SHP77 (cell line): Measurements from ENCODE around the gene LMO3.
"Not testable (repeated sequence)": the region's sequence is repeated elsewhere in the genome, so short reads cannot be mapped to it uniquely, and the experiment has no call there.

Source experiments
- DNase-seq, 2 experiments: peaks; one replicate each; lab custom pipeline; 2025; lab: John Stamatoyannopoulos, UW

The LMO3 gene

GRCh38 chr12:16545836-16546235 lies 60.1 kb downstream of the LMO3 start:
- no peak for DNase-seq

DNA sequence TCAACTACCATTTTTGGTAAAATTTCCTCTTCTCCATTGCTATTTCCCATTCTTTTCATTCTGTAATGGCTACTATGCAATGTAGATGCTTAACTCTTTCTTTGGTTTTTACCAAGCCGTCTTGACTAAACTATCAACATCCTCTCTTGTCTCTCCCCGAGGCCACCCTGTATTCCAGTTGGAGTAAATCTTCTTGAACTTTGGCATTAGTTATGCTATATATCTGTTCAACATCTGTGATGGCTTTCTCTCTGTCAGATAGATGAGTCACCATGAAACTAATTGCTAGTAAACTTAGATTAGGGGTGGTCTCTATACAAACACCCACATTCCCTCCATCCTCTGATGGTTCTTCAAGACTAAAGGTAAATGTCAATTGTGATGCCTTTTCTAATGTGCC lies 63.4 kb downstream of the LMO3 start:
- no peak for DNase-seq

DNA sequence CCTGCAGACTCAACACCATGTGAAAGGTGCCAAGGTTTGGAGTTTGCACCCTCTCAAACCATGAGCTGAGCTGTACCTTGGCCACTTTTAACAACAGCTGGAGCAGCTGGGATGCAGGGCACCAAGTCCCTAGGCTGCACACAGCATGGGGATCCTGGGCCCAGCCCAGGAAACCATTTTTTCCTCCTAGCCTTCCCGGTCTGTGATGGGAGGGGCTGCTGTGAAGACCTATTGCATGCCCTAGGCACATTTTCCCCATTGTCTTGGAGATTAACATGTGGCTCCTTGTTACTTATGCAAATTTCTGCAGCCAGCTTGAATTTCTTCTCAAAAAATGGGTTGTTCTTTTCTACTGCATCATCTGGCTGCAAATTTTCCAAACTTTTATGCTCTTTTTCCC lies 68.3 kb downstream of the LMO3 start:
- not testable (repeated sequence) for DNase-seq

DNA sequence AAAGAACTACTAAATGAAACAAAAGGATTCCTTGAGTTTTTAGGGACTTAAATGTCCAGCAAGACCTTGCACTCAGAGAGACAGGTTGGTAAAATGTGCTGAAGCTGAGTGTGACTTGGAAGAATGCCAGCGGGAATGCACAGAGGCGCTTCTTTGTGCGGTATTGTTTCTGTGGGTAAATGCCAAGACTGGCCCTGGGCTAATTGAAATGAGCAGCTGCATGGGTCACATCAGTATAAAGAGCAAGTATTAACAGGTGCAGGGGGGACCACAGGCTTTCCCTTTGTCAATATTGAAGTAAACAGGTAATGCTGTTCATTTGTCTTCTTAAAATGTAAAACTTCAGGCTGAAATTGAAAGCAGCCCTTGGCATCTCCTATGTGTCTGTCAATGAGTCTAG lies 74.3 kb downstream of the LMO3 start:
- peak; percentile 55 to 68 for DNase-seq

DNA sequence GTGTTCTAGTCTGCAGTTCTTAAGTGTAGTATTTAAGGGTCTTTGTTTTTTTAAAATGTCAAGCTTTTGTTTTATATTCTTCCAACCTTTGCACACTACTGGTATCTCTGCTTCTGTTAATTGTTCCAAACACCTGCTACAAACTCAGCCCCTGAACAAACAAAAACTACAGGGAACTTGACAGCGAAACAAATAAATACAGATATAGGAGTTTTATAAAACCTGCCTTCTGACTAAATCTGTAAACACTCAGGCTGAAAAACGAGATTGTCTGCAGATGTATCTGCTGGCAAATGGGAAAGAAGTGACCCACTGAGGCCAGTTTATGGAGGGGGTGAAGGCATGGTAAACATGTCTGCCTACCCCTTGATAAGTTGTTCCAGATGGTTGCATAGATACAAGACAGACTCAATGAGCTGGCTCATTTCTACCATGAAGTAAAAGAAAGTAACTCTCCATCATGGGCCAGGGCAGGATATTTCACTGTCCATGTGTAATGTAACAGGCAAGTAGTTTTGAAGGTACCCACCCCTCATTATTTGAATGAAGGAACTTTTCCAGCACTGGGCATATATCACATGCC lies 75.6 kb downstream of the LMO3 start:
- no peak for DNase-seq

DNA sequence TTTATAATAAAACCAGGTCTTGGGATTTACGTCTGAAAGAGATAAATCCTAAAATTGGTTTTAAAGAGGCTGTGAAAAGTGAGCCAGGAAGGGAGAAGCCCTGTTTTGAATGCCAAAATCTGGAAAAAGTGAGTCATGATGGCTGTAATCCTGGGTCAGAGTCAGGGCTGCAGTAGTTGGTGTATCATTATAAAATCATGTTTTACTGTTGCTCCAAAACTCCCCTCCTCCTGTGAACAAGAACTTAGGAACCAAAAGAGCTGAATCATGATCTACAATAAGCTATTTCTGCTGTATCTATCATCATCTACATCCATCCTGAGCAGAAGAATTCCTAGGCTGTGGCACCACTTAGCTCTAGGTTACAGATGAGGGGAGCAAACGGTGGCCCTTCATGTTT lies 79.3 kb downstream of the LMO3 start:
- no peak for DNase-seq

GRCh38 chr12:16524378-16524777 lies 81.6 kb downstream of the LMO3 start:
- no peak for DNase-seq

- no peak for DNase-seq
Observed at GRCh38 chr12:16523951-16524331, 82.0 kb downstream of the LMO3 start.

DNA sequence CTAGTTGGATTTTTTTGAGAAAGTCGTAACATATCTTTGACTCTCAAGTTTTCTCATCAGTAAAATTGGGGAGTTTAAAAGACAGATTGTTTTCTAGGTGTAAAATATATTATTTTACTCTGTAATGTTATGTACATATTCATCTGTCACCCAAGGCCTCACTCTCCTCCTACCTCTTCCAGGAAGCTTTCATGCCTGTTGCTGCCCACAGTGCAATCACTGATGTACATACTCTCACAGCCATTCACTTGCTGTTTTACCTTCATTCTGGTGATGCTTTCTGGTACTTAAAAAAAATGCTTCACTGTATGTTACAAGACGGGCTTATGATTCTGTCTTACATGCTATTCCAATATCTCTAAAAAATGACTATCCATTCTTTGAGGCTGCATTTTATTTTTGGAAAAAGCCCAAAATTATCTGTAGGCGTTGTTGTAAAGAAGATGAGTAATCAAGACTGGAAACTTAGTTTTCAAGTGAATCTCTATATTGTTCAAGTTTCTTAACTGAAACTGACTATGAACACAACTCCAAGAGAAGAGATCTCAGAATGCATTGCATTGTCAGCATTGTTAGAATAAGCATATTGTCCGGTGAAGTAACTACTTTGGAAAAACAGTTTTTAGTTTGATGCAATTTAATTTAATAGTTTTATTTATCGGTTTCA lies 82.5 kb downstream of the LMO3 start:
- no peak for DNase-seq

GRCh38 chr12:16520328-16520727 lies 85.6 kb downstream of the LMO3 start:
- DNase-seq = no peak

DNA sequence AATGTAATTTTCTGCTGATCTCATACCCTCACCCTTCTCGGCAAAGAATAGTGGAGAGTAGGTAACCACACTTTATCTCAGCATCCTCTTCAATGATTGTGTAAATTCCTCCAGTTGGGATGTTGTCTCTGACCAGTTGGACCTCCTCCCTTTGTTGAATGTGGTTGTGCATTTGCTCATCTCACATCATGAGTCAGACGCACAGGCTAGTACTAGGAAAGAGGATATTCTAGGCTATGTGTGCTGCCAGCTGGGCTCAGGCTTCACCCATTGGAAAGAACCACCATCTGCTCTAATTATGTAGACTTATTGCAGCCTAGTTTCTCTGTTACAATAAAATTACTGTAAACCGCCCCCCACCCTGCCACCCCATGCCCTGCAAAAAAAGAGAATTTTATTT lies 90.3 kb downstream of the LMO3 start:
- DNase-seq = no peak

- no peak for DNase-seq
Observed at GRCh38 chr12:16513231-16513630, 92.7 kb downstream of the LMO3 start.

DNA sequence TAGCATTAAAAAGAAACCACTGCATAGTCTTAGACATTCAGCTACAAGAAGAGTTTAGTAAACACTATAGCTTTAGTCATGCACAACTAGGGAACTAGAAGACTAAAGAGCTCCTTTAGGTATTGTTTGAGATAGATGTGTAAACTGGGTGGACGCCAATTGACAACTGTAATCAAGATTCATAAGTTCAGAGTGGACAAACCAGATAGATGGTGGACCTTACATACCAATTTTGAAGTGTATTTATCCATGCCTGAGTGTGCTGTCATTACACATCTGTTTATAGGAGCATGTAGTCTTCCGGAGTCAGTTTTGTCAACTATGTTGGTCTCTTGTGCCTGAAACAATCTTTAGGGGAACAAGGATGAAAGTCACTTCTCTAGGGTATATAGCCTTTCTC lies 96.6 kb downstream of the LMO3 start:
- no peak for DNase-seq

DNA sequence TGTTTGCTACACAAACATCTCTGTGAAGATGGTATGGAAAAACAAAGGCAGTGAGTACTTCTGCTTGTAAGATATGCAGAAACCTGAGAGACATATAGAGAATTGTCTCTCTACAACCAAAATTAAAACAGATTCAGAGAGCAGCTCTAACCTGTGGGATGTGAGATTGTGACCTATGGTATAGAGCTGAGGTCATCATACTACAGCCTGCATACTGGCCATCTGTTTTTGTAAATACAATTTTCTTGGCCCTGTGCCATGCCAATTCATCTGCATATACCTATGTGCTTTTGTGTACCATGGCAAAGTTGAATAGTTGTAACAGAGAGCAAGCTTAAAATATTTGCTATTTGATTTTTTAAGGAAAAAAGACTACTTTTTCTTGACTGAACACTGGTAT lies 99.6 kb downstream of the LMO3 start:
- no peak for DNase-seq

GRCh38 chr12:16504200-16504599 lies 101.8 kb downstream of the LMO3 start:
- DNase-seq = no peak

DNA sequence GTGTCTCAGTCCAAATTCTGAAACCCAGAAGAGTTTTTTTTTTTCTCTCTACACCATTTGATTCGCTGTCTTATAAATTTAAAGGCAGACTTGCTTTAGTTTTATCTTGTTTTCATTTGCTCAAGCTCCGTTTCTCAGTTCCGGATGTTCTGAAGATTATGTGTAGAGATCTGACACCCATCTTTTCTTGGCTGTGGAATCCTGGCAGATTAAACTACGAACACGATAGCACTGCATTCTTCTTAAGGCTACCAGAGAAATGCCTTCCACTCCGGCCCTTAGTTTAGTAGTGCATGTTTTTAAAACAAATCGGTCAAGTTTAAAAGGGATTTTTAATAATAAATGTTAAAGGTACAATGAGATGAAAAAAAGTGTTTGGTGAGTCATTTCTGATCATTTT lies 106.4 kb downstream of the LMO3 start:
- DNase-seq = no peak
